H9 (cell line): ENCODE data around the gene CCN5. TPM values are rescaled to one million over a fixed set of nuclear protein-coding genes. Genes with fewer than 3 reads are reported as not detected.

Source experiments
- DNase-seq: peaks from one replicate; pipeline ENCODE4 v3.0.0-alpha.2; 2017
- H2AFZ ChIP-seq: one replicate; pipeline ENCODE4 v1.6.1; 2013; ENCODE audit warnings: mild to moderate bottlenecking, low read length, control low read depth, moderate library complexity
- H2AK5ac ChIP-seq: 2 replicates; pipeline ENCODE4 v1.6.1; 2013; ENCODE audit warnings: low read length, control low read depth, mixed read lengths; ENCODE audit not compliant: insufficient read length
- H2BK120ac ChIP-seq: one replicate; pipeline ENCODE4 v1.6.1; 2013; ENCODE audit warnings: low read depth, mild to moderate bottlenecking, low read length, control low read depth, inconsistent platforms; ENCODE audit not compliant: poor library complexity, severe bottlenecking
- H2BK12ac ChIP-seq: 2 replicates; pipeline ENCODE4 v1.6.1; 2013; ENCODE audit warnings: low read length, control low read depth, mixed read lengths, low read depth; ENCODE audit not compliant: insufficient read length
- H2BK15ac ChIP-seq: 2 replicates; pipeline ENCODE4 v1.6.1; 2013; ENCODE audit warnings: low read depth, low read length, control low read depth
- H2BK20ac ChIP-seq: one replicate; pipeline ENCODE4 v1.6.1; 2013; ENCODE audit warnings: low read depth, mild to moderate bottlenecking, low read length, control low read depth, inconsistent platforms; ENCODE audit not compliant: poor library complexity, severe bottlenecking
- H2BK5ac ChIP-seq: 2 replicates; pipeline ENCODE4 v1.6.1; 2013; ENCODE audit warnings: low read length, control low read depth, mixed read lengths; ENCODE audit not compliant: insufficient read length
- H3K14ac ChIP-seq: 2 replicates; pipeline ENCODE4 v1.6.1; 2013; ENCODE audit warnings: low read length, control low read depth; ENCODE audit not compliant: insufficient read depth
- H3K18ac ChIP-seq: 2 replicates; pipeline ENCODE4 v1.6.1; 2013; ENCODE audit warnings: low read depth, mild to moderate bottlenecking, mixed read lengths, low read length, control low read depth; ENCODE audit not compliant: insufficient read length
- H3K23ac ChIP-seq: 2 replicates; pipeline ENCODE4 v1.6.1; 2013; ENCODE audit warnings: low read length, control low read depth, mixed read lengths, low read depth; ENCODE audit not compliant: insufficient read length
- H3K23me2 ChIP-seq: 2 replicates; pipeline ENCODE4 v1.6.1; 2013; ENCODE audit warnings: low read depth, mild to moderate bottlenecking, mixed read lengths, low read length, control low read depth; ENCODE audit not compliant: insufficient read length, poor library complexity, severe bottlenecking
- H3K27ac ChIP-seq: 2 replicates; pipeline ENCODE4 v1.5.1; 2013; ENCODE audit warnings: low read length, control low read depth, mixed read lengths, low read depth; ENCODE audit not compliant: insufficient read length
- H3K27me3 ChIP-seq: 2 replicates; pipeline ENCODE4 v1.6.1; 2013; ENCODE audit warnings: low read length, control low read depth, inconsistent platforms; ENCODE audit not compliant: insufficient read depth
- H3K4ac ChIP-seq: 2 replicates; pipeline ENCODE4 v1.6.1; 2013; ENCODE audit warnings: low read depth, mild to moderate bottlenecking, control low read depth, inconsistent platforms, low read length, moderate library complexity
- H3K4me1 ChIP-seq: 2 replicates; pipeline ENCODE4 v1.6.1; 2013; ENCODE audit warnings: low read length, control low read depth, inconsistent platforms; ENCODE audit not compliant: insufficient read depth
- H3K4me2 ChIP-seq: 2 replicates; pipeline ENCODE4 v1.6.1; 2013; ENCODE audit warnings: low read length, control low read depth, mixed read lengths; ENCODE audit not compliant: insufficient read length, insufficient read depth
- H3K56ac ChIP-seq: 2 replicates; pipeline ENCODE4 v1.6.1; 2013; ENCODE audit warnings: low read depth, mild to moderate bottlenecking, mixed read lengths, low read length, control low read depth; ENCODE audit not compliant: insufficient read length
- H3K79me1 ChIP-seq: 2 replicates; pipeline ENCODE4 v1.6.1; 2013; ENCODE audit warnings: low read depth, mild to moderate bottlenecking, moderate library complexity, low read length, control low read depth, inconsistent platforms; ENCODE audit not compliant: insufficient read depth, poor library complexity, severe bottlenecking
- H3K79me2 ChIP-seq: 2 replicates; pipeline ENCODE4 v1.6.1; 2013; ENCODE audit warnings: low read length, control low read depth, inconsistent platforms; ENCODE audit not compliant: insufficient read depth
- H3K9ac ChIP-seq: 2 replicates; pipeline ENCODE4 v1.6.1; 2013; ENCODE audit warnings: low read length, control low read depth, mixed read lengths; ENCODE audit not compliant: insufficient read length; ENCODE audit errors: extremely low read depth
- H3K9me3 ChIP-seq: one replicate; pipeline ENCODE4 v1.6.1; 2013; ENCODE audit warnings: low read depth, low read length, inconsistent platforms; ENCODE audit not compliant: control insufficient read depth
- H3T11ph ChIP-seq: one replicate; pipeline ENCODE4 v1.6.1; 2013; ENCODE audit warnings: mild to moderate bottlenecking, low read length, control low read depth, inconsistent platforms
- H4K20me1 ChIP-seq: one replicate; pipeline ENCODE4 v1.6.1; 2013; ENCODE audit not compliant: control insufficient read depth, insufficient read length, insufficient read depth
- H4K5ac ChIP-seq: 2 replicates; pipeline ENCODE4 v1.6.1; 2013; ENCODE audit warnings: low read depth, mild to moderate bottlenecking, mixed read lengths, low read length, control low read depth; ENCODE audit not compliant: insufficient read length
- H4K8ac ChIP-seq: replicated peaks from 2 replicates; pipeline ENCODE4 v1.6.1; 2013; ENCODE audit warnings: low read length, control low read depth, mixed read lengths, low read depth; ENCODE audit not compliant: insufficient read length
- H4K91ac ChIP-seq: 2 replicates; pipeline ENCODE4 v1.6.1; 2013; ENCODE audit warnings: low read depth, mild to moderate bottlenecking, moderate library complexity, mixed read lengths, low read length, control low read depth; ENCODE audit not compliant: insufficient read length
- H3K27ac Mint-ChIP-seq, 3 experiments: 2 replicates in 2 of 3; 3 replicates in 1 of 3; pipeline ENCODE4 v1.8.0; 2020 to 2021; ENCODE audit warnings: mixed read lengths in 3 of 3, mild to moderate bottlenecking in 1 of 3, moderate library complexity in 1 of 3
- H3K27me3 Mint-ChIP-seq: 2 replicates; pipeline ENCODE4 v1.8.0; 2021; ENCODE audit warnings: low read depth, mild to moderate bottlenecking, moderate library complexity, mixed read lengths
- H3K36me3 Mint-ChIP-seq, 3 experiments: 2 replicates in 2 of 3; 3 replicates in 1 of 3; pipeline ENCODE4 v1.8.0; 2020 to 2021; ENCODE audit warnings: low read depth in 3 of 3, mixed read lengths in 3 of 3; ENCODE audit not compliant: insufficient read depth in 1 of 3
- H3K4me1 Mint-ChIP-seq, 2 experiments: 2 replicates each; pipeline ENCODE4 v1.8.0; 2020; ENCODE audit warnings: mixed read lengths in 2 of 2
- H3K4me3 Mint-ChIP-seq, 2 experiments: 2 replicates in 1 of 2; 3 replicates in 1 of 2; pipeline ENCODE4 v1.8.0; 2020 to 2021; ENCODE audit warnings: mild to moderate bottlenecking in 2 of 2, mixed read lengths in 2 of 2, moderate library complexity in 1 of 2
- H3K9me3 Mint-ChIP-seq, 2 experiments: 2 replicates in 1 of 2; 3 replicates in 1 of 2; pipeline ENCODE4 v1.8.0; 2020; ENCODE audit warnings: mild to moderate bottlenecking in 2 of 2, mixed read lengths in 2 of 2, moderate library complexity in 1 of 2
- WGBS: extraction: QIAGEN DNeasy Blood & Tissue Kit; methylation state at CpG from one replicate; pipeline ENCODE4 v1.1.7; 2013; ENCODE audit warnings: missing lambda C conversion rate, low lambda C conversion rate, mixed read lengths; ENCODE audit not compliant: insufficient read length; ENCODE audit errors: extremely low coverage; 5-methylcytosine and 5-hydroxymethylcytosine counted together
- total RNA-seq: library from RNA; stranded (reverse); gene quantifications from 2 replicates; pipeline ENCODE4 v1.2.1, GENCODE V29; 2021
- TF ChIP-seq, protein P1 (sequence below): fragments of 200-600 bp; sonication (generic); conservative IDR thresholded peaks from 3 replicates; pipeline ENCODE4 v1.8.0; 2021; ENCODE audit warnings: antibody characterized with exemption, mild to moderate bottlenecking

CCN5 gene
- total RNA-seq, 1 experiment from 2014 or later: not detected

DNA sequence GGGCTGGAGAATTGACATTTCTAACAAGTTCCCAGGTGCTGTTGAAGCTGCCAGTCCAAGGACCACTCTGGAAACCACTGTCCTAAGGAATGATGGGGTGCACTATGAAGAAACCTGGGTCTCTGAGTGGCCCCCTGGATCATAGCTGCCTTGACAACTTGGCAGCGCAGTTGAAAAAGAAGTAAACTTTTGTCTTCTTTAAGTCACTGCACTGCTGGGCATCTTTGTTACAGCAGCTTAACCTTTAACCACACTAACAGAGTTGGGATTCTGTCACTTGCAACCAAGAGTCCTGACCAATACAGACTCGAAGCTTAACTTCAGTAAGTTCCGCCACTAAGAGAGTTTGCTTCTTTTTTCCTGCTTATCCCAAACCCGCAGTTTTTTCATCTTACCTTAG is 21.9 kb downstream of the CCN5 start:
- H4K91ac ChIP-seq: no peak overlapping the region
- H3K27ac ChIP-seq: no peak overlapping the region
- H3K4ac ChIP-seq: no peak overlapping the region
- no peak overlapping the region for H4K5ac ChIP-seq
- H3K18ac ChIP-seq: no peak overlapping the region
- H3K4me1 ChIP-seq: no peaks in the 10 kb centered on the region
- no peaks in the 10 kb centered on the region for H4K20me1 ChIP-seq
- H3K79me1 ChIP-seq: no peaks in the 10 kb centered on the region
- H3K23me2 ChIP-seq: no peaks in the 10 kb centered on the region
- H2BK12ac ChIP-seq: no peak overlapping the region
- no peak overlapping the region for H3K14ac ChIP-seq
- no peak for DNase-seq
- no peaks in the 10 kb centered on the region for H3K27me3 ChIP-seq
- H2BK20ac ChIP-seq: no peak overlapping the region
- no peak overlapping the region for H3K56ac ChIP-seq
- H4K8ac ChIP-seq: no peak overlapping the region
- Mint-ChIP-seq H3K27me3 (peaks cover 16% of the 10 kb centered on the region), H3K36me3 (peaks cover 2 to 4% (median 2%) of the 10 kb centered on the region in 3 experiments; a peak in 2 of 7 replicates), H3K27ac (no peak overlapping the region), H3K4me1 (peaks cover 17 to 32% of the 10 kb centered on the region in 2 experiments), H3K9me3 (no peaks in the 10 kb centered on the region; a peak in 1 of 5 replicates), H3K4me3 (no peak overlapping the region)
- H3T11ph ChIP-seq: no peak overlapping the region
- TF ChIP-seq, protein P1, sequence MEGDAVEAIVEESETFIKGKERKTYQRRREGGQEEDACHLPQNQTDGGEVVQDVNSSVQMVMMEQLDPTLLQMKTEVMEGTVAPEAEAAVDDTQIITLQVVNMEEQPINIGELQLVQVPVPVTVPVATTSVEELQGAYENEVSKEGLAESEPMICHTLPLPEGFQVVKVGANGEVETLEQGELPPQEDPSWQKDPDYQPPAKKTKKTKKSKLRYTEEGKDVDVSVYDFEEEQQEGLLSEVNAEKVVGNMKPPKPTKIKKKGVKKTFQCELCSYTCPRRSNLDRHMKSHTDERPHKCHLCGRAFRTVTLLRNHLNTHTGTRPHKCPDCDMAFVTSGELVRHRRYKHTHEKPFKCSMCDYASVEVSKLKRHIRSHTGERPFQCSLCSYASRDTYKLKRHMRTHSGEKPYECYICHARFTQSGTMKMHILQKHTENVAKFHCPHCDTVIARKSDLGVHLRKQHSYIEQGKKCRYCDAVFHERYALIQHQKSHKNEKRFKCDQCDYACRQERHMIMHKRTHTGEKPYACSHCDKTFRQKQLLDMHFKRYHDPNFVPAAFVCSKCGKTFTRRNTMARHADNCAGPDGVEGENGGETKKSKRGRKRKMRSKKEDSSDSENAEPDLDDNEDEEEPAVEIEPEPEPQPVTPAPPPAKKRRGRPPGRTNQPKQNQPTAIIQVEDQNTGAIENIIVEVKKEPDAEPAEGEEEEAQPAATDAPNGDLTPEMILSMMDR: no peak
- H2BK5ac ChIP-seq: no peak overlapping the region
- no peak overlapping the region for H2BK120ac ChIP-seq
- no peak overlapping the region for H3K9ac ChIP-seq
- no peak overlapping the region for H2AK5ac ChIP-seq
- H3K23ac ChIP-seq: no peak overlapping the region
- H2AFZ ChIP-seq: no peak overlapping the region
- WGBS: no CpG with 5 or more reads among the region's 4 CpGs
- H3K4me2 ChIP-seq: no peak overlapping the region
- H2BK15ac ChIP-seq: no peak overlapping the region
- no peaks in the 10 kb centered on the region for H3K79me2 ChIP-seq
- no peaks in the 10 kb centered on the region for H3K9me3 ChIP-seq
